Peyer's patch (tissue), 4 donors: ENCODE measurements around the gene TRIM17.

Experiments used
- CTCF ChIP-seq, 6 experiments: fragments of 450-650 bp in 4 of 6; fragments of 200-600 bp in 2 of 6; sonication (generic) in 1 of 6; IDR thresholded peaks; one replicate each; pipeline ENCODE4 v1.5.1; 2017 to 2019; ENCODE audit warnings: antibody characterized with exemption in 6 of 6, mild to moderate bottlenecking in 3 of 6, moderate library complexity in 1 of 6
- POLR2A ChIP-seq, 2 donors: fragments of 450-650 bp; IDR thresholded peaks; one replicate each; pipeline ENCODE4 v1.5.1; 2017; ENCODE audit warnings: antibody characterized with exemption in 2 of 2, mild to moderate bottlenecking in 2 of 2, moderate library complexity in 2 of 2

- TF ChIP-seq CTCF (IDR thresholded peaks at IDR 0.05) (no peak), POLR2A (IDR thresholded peaks at IDR 0.05) (no peak)
Observed at GRCh38 chr1:228456252-228457016, 39.8 kb upstream of the TRIM17 start.
